Transverse colon (tissue), 4 donors: ENCODE measurements around the gene FAM120A. TPM values are rescaled to one million over a fixed set of nuclear protein-coding genes. Genes with fewer than 3 reads are reported as not detected.

Source experiments
- DNase-seq: peaks from one replicate; pipeline ENCODE4 v3.0.0-alpha.2; 2019
- H3K27ac ChIP-seq, 4 donors: fragments of 200-600 bp; sonication (generic); 2 replicates each; pipeline ENCODE4 v1.5.1; 2016 to 2018; ENCODE audit warnings: inconsistent platforms in 4 of 4
- H3K27me3 ChIP-seq: fragments of 200-600 bp; sonication (generic); 2 replicates; pipeline ENCODE4 v1.5.1; 2017; ENCODE audit warnings: inconsistent platforms
- H3K36me3 ChIP-seq, 4 donors: fragments of 200-600 bp; sonication (generic); 2 replicates each; pipeline ENCODE4 v1.5.1; 2017 to 2019; ENCODE audit warnings: inconsistent platforms in 4 of 4
- H3K4me1 ChIP-seq, 4 donors: fragments of 200-600 bp; sonication (generic); 2 replicates each; pipeline ENCODE4 v1.5.1; 2017 to 2020; ENCODE audit warnings: inconsistent platforms in 4 of 4
- H3K4me3 ChIP-seq, 4 donors: fragments of 200-600 bp; sonication (generic); 1 replicate in 1 of 4; 2 replicates in 3 of 4; pipeline versions ENCODE4 v1.5.1 to v1.6.1; 2017 to 2019; ENCODE audit warnings: inconsistent platforms in 4 of 4
- H3K9me3 ChIP-seq, 2 donors: fragments of 200-600 bp; sonication (generic); 2 replicates each; pipeline ENCODE4 v1.5.1; 2017 to 2019; ENCODE audit warnings: inconsistent platforms in 2 of 2
- CTCF ChIP-seq, 5 experiments: fragments of 200-600 bp in 3 of 5; fragments of 450-650 bp in 2 of 5; sonication (generic) in 3 of 5; IDR thresholded peaks; 1 replicate in 2 of 5; 2 replicates in 3 of 5; pipeline ENCODE4 v1.5.1; 2016 to 2017; ENCODE audit warnings: antibody characterized with exemption in 5 of 5, inconsistent platforms in 3 of 5, mild to moderate bottlenecking in 2 of 5, moderate library complexity in 1 of 5
- EP300 ChIP-seq: sonication (generic); formaldehyde crosslinking; IDR thresholded peaks from one replicate; pipeline ENCODE4 v1.6.1; 2017; ENCODE audit warnings: antibody characterized with exemption, low read depth
- POLR2A ChIP-seq: fragments of 450-650 bp; IDR thresholded peaks from one replicate; pipeline ENCODE4 v1.6.1; 2016; ENCODE audit warnings: antibody characterized with exemption, mild to moderate bottlenecking, moderate library complexity
- POLR2AphosphoS5 ChIP-seq, 3 donors: sonication (generic); formaldehyde crosslinking; IDR thresholded peaks; one replicate each; pipeline ENCODE4 v1.6.1; 2016; ENCODE audit warnings: antibody characterized with exemption in 3 of 3
- WGBS, 2 donors: methylation state at CpG; one replicate each; pipeline ENCODE4 v1.1.5; 2018; ENCODE audit warnings: low coverage in 1 of 2; 5-methylcytosine and 5-hydroxymethylcytosine counted together
- in situ Hi-C, 4 donors: fragments of 200-750 bp; cut with MboI; loops; one replicate each; pipeline versions ENCODE4 v1.15.0 to v1.15.1; 2017; ENCODE audit warnings: low sequenced_read_pairs in 3 of 4, low pct_ligation_motif_present in 1 of 4, low pct_unique_long_range_greater_than_20kb in 1 of 4
- intact Hi-C: fragments of 100-400 bp; cut with DNase I; formaldehyde crosslinking; loops from one replicate; pipeline ENCODE4 v1.15.1; 2023; ENCODE audit warnings: low total_unique reads
- total RNA-seq, 4 donors: library from RNA; depleted of rRNA; stranded (reverse); fragments of >200 nt; gene quantifications; one replicate each; pipeline ENCODE4 v1.1.0, GENCODE V29; 2016

FAM120A gene
- total RNA-seq, 4 donors from 2014 or later: 122 to 244 (median 180) TPM

DNA sequence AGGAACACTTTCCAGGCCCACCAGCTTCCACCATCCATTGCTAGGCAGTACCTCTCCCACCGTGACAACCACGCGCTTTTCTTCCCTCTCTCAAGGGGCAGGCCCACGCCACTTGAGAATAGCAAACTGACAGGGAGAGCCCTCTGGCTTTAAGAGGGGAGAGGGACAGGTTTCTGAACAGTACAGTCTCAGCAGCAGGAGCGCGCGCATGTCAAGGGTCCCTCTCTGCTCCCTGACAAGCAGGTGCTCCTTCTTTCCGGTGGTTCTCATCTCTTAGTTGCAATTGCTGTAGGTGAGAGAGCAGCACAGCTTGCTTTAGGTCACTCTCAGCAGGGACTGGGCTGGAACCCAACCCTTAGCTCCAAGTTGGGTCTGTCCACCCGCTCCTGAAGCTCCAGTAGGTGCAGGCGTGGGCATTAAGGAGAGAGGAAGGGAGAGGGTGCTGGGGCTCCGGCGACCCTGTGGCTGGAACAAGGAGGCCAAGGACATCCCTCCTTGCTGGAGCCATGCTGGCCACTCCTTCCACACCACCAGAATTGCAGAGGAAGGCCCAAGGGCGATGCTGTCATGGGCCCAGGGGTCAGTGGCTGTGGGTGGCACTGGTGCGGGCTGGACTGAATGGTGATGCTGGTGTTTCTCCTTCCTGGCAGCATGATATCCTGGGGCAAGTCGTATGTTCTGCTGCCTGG lies 115.9 kb downstream of the FAM120A start:
- Histone ChIP-seq H3K4me1 (peaks cover 4 to 13% (median 8%) of the 10 kb centered on the region in 4 donors), H3K27me3 (no peaks in the 10 kb centered on the region), H3K27ac (peak overlapping the region; percentile 91 to 95 (median 94)), H3K36me3 (peaks cover 0 to 20% (median 8%) of the 10 kb centered on the region in 4 donors), H3K4me3 (peak overlapping the region in 3 of 4 donors; percentile 43 to 56 (median 44)), H3K9me3 (no peaks in the 10 kb centered on the region)
- intact Hi-C loops: loop anchor here (5.0 kb wide), 1 partner anchor 115 kb away; the partner anchor contains the start of genes FAM120A and FAM120AOS
- no peak for DNase-seq
- 63 to 67% methylated on average over 7 to 15 of the region's 15 CpGs for WGBS, 2 donors
- in situ Hi-C loops: loop anchor here in 2 of 4 donors (10.0 to 25.0 kb wide), 2 partner anchors 113 to 405 kb away; partner anchors contain the start of genes FAM120A (in 1 of the 2) and FAM120AOS (in 1 of the 2)
- TF ChIP-seq EP300 (no peak), POLR2A (no peak), CTCF (IDR thresholded peaks at IDR 0.05) (no peak), POLR2AphosphoS5 (IDR thresholded peaks at IDR 0.05) (no peak)

- no peak for TF ChIP-seq EP300
- TF ChIP-seq POLR2A: no peak
- TF ChIP-seq CTCF (IDR thresholded peaks at IDR 0.05): no peak
- TF ChIP-seq POLR2AphosphoS5 (IDR thresholded peaks at IDR 0.05): no peak
- no peaks in the 10 kb centered on the region for H3K27me3 ChIP-seq
- no peak overlapping the region for H3K4me3 ChIP-seq
- no peak for DNase-seq
- in situ Hi-C loops (loop anchor here in 2 of 4 donors (10.0 to 25.0 kb wide), 2 partner anchors 113 to 406 kb away; partner anchors contain the start of genes FAM120A (in 1 of the 2) and FAM120AOS (in 1 of the 2)), intact Hi-C loops (loop anchor here (5.0 kb wide), 1 partner anchor 116 kb away; the partner anchor contains the start of genes FAM120A and FAM120AOS)
- no peaks in the 10 kb centered on the region for H3K9me3 ChIP-seq
- WGBS, 2 donors: 94 to 96% methylated on average over 3 to 5 of the region's 5 CpGs
- peaks cover 0 to 12% (median 5%) of the 10 kb centered on the region in 4 donors for H3K36me3 ChIP-seq
- H3K4me1 ChIP-seq: peaks cover 4 to 13% (median 8%) of the 10 kb centered on the region in 4 donors
- no peak overlapping the region for H3K27ac ChIP-seq
Observed at GRCh38 chr9:93568169-93568568, 116.7 kb downstream of the FAM120A start.

GRCh38 chr9:93569621-93570174 lies 118.2 kb downstream of the FAM120A start:
- H3K27me3 ChIP-seq: no peaks in the 10 kb centered on the region
- no peak overlapping the region for H3K27ac ChIP-seq
- no peaks in the 10 kb centered on the region for H3K36me3 ChIP-seq
- no peak for DNase-seq
- peaks cover 4 to 13% (median 8%) of the 10 kb centered on the region in 4 donors for H3K4me1 ChIP-seq
- in situ Hi-C loops: loop anchor here in 2 of 4 donors (10.0 to 25.0 kb wide), 2 partner anchors 115 to 407 kb away; partner anchors contain the start of genes FAM120A (in 1 of the 2) and FAM120AOS (in 1 of the 2)
- no peak for TF ChIP-seq POLR2AphosphoS5 (IDR thresholded peaks at IDR 0.05)
- TF ChIP-seq EP300: no peak
- H3K4me3 ChIP-seq: no peak overlapping the region
- 85% methylated on average over 1 of the region's 1 CpG; no CpG with 5 or more reads in 1 of the 2 donors for WGBS, 2 donors
- intact Hi-C loops: loop anchor here (5.0 kb wide), 1 partner anchor 117 kb away; the partner anchor contains the start of genes FAM120A and FAM120AOS
- H3K9me3 ChIP-seq: no peaks in the 10 kb centered on the region

- DNase-seq: no peak
- Histone ChIP-seq H3K27ac (no peak overlapping the region), H3K36me3 (no peaks in the 10 kb centered on the region), H3K4me3 (no peak overlapping the region), H3K27me3 (no peaks in the 10 kb centered on the region), H3K9me3 (no peaks in the 10 kb centered on the region), H3K4me1 (peaks cover 7 to 15% (median 11%) of the 10 kb centered on the region in 4 donors)
- intact Hi-C loops: no loop called here
- in situ Hi-C loops: loop anchor here in 2 of 4 donors (25.0 kb wide), 1 partner anchor 410 kb away; no protein-coding TSS in a partner anchor
- TF ChIP-seq POLR2A (no peak), POLR2AphosphoS5 (IDR thresholded peaks at IDR 0.05) (no peak), EP300 (no peak), CTCF (IDR thresholded peaks at IDR 0.05) (no peak)
- WGBS, 2 donors: 94 to 95% methylated on average over 2 of the region's 2 CpGs
Observed at GRCh38 chr9:93572221-93572620, 120.7 kb downstream of the FAM120A start.
